Esophagus squamous epithelium (tissue), 5 donors: ENCODE results near the gene FAM120B. TPM values are rescaled to one million over a fixed set of nuclear protein-coding genes. Genes with fewer than 3 reads are reported as not detected.

Experiments
- DNase-seq: peaks from one replicate; lab custom pipeline; 2025; lab: John Stamatoyannopoulos, UW
- H3K27ac ChIP-seq, 4 donors: fragments of 200-600 bp; sonication (generic); one replicate each; pipeline ENCODE4 v1.5.1; 2016 to 2019; ENCODE audit warnings: mild to moderate bottlenecking in 1 of 4
- H3K27me3 ChIP-seq, 4 donors: fragments of 200-600 bp; sonication (generic); 1 replicate in 3 of 4; 2 replicates in 1 of 4; pipeline versions ENCODE4 v1.5.1 to v1.6.0; 2017 to 2021; ENCODE audit warnings: antibody characterized with exemption in 1 of 4
- H3K36me3 ChIP-seq, 3 donors: fragments of 200-600 bp; sonication (generic); one replicate each; pipeline ENCODE4 v1.5.1; 2016 to 2019
- H3K4me1 ChIP-seq, 3 donors: fragments of 200-600 bp; sonication (generic); one replicate each; pipeline ENCODE4 v1.5.1; 2017 to 2019
- H3K4me3 ChIP-seq, 4 donors: fragments of 200-600 bp; sonication (generic); 1 replicate in 3 of 4; 2 replicates in 1 of 4; pipeline ENCODE4 v1.5.1; 2016 to 2019; ENCODE audit warnings: mild to moderate bottlenecking in 2 of 4, moderate library complexity in 1 of 4
- H3K9me3 ChIP-seq, 3 donors: fragments of 200-600 bp; sonication (generic); one replicate each; pipeline ENCODE4 v1.5.1; 2016 to 2019
- POLR2A ChIP-seq, 4 donors: fragments of 450-650 bp; IDR thresholded peaks; one replicate each; pipeline ENCODE4 v1.6.1; 2017; ENCODE audit warnings: antibody characterized with exemption in 4 of 4, mild to moderate bottlenecking in 4 of 4, moderate library complexity in 3 of 4
- WGBS, 2 donors: methylation state at CpG; one replicate each; pipeline ENCODE4 v1.1.5; 2018; 5-methylcytosine and 5-hydroxymethylcytosine counted together
- intact Hi-C: fragments of 100-400 bp; cut with DNase I; formaldehyde crosslinking; loops from one replicate; pipeline ENCODE4 v1.15.0; 2022
- total RNA-seq, 4 donors: library from RNA; depleted of rRNA; stranded (reverse); fragments of >200 nt; gene quantifications; one replicate each; pipeline ENCODE4 v1.1.0, GENCODE V29; 2016
- TF ChIP-seq, protein P1 (sequence below), 6 experiments: fragments of 450-650 bp in 4 of 6; fragments of 200-600 bp in 2 of 6; sonication (generic) in 2 of 6; IDR thresholded peaks; one replicate each; pipeline ENCODE4 v1.5.1; 2016 to 2019; ENCODE audit warnings: antibody characterized with exemption in 6 of 6, mild to moderate bottlenecking in 4 of 6, moderate library complexity in 4 of 6
- donor health status: DM: yes; HTN: yes; CAD: no.

Gene FAM120B
- total RNA-seq, 4 donors from 2014 or later, result 8.4 to 25.6 (median 12.9) TPM

DNA sequence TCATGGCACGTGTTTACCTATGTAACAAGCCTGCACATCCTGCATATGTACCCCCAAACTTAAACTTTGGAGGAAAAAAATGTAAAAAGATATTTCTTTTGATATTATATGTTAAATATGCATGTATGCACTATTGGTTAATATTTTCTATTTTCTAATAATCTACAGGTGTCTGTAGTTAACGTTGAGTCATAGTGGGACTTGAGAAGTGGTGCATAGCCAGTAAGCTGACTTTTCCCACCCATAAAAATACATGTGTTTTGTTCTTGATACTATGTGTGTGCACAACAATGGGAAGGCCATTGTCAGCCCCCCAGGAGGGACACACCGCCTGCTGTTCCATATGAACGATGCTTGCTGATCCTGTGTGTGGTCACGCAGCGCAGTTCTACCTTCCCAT lies 49.1 kb downstream of the FAM120B start:
- no peak for TF ChIP-seq POLR2A (IDR thresholded peaks at IDR 0.05)
- TF ChIP-seq, protein P1, sequence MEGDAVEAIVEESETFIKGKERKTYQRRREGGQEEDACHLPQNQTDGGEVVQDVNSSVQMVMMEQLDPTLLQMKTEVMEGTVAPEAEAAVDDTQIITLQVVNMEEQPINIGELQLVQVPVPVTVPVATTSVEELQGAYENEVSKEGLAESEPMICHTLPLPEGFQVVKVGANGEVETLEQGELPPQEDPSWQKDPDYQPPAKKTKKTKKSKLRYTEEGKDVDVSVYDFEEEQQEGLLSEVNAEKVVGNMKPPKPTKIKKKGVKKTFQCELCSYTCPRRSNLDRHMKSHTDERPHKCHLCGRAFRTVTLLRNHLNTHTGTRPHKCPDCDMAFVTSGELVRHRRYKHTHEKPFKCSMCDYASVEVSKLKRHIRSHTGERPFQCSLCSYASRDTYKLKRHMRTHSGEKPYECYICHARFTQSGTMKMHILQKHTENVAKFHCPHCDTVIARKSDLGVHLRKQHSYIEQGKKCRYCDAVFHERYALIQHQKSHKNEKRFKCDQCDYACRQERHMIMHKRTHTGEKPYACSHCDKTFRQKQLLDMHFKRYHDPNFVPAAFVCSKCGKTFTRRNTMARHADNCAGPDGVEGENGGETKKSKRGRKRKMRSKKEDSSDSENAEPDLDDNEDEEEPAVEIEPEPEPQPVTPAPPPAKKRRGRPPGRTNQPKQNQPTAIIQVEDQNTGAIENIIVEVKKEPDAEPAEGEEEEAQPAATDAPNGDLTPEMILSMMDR (IDR thresholded peaks at IDR 0.05), result no peak
- intact Hi-C loops, result no loop called here
- Histone ChIP-seq H3K4me1 (peaks cover 7 to 18% (median 15%) of the 10 kb centered on the region in 3 donors), H3K27me3 (no peaks in the 10 kb centered on the region), H3K36me3 (peaks cover 7 to 62% (median 9%) of the 10 kb centered on the region in 3 donors), H3K9me3 (peaks cover 0 to 9% (median 0%) of the 10 kb centered on the region in 3 donors), H3K27ac (no peak overlapping the region), H3K4me3 (no peak overlapping the region)
- DNase-seq, result no peak
- 85 to 90% methylated on average over 6 of the region's 6 CpGs for WGBS, 2 donors

DNA sequence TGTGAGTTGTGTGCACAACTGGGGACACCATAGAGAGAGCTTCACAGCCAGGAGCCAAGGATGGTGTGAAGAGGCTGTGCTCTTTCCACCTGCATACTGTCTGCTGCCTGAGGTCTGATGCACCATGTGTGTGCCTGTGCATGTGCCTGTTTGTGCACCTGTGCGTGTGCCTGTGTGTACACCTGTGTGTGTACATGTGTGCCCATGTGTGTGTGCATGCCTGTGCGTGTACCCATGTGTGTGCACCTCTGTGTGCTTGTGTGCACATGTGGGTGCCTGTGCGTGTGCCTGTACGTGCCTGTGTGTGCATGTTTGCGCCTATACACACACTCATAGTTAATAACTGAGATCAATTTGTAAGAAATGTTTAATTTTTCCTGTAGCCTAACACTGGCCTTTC lies 51.3 kb downstream of the FAM120B start:
- Histone ChIP-seq H3K27ac (no peak overlapping the region), H3K4me1 (peaks cover 7 to 18% (median 15%) of the 10 kb centered on the region in 3 donors), H3K36me3 (peaks cover 0 to 70% (median 9%) of the 10 kb centered on the region in 3 donors), H3K4me3 (no peak overlapping the region), H3K9me3 (no peaks in the 10 kb centered on the region), H3K27me3 (no peaks in the 10 kb centered on the region)
- no peak for DNase-seq
- WGBS, 2 donors, result 92 to 94% methylated on average over 2 to 5 of the region's 5 CpGs
- TF ChIP-seq, protein P1 (IDR thresholded peaks at IDR 0.05), result no peak
- TF ChIP-seq POLR2A (IDR thresholded peaks at IDR 0.05), result no peak
- intact Hi-C loops, result no loop called here

DNA sequence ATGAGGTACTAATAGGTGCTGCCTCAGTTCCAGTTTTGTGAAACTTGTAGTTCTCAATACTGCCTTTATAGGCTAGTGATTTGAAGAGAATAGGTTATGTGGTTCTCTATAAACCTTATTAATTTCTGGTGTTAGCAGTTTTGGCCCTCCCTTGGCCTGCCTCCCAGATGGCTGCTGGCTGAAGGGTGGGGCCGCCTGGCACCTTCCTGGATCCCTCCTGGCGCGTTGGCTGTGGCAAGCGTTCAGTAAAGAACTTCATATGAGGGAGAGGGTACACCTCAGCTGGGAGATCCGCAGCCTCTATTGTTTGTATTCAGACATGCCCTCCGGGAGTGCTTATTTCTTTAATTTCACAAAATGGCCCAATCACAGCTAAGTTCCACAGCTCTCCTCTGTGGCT lies 51.9 kb downstream of the FAM120B start:
- DNase-seq, result no peak
- H3K27ac ChIP-seq, result peak overlapping the region in 1 of 4 donors; percentile 9
- 16 to 54% methylated on average over 6 of the region's 6 CpGs for WGBS, 2 donors
- TF ChIP-seq, protein P1 (IDR thresholded peaks at IDR 0.05), result no peak
- no peak for TF ChIP-seq POLR2A (IDR thresholded peaks at IDR 0.05)
- H3K36me3 ChIP-seq, result peaks cover 0 to 77% (median 12%) of the 10 kb centered on the region in 3 donors
- peaks cover 7 to 18% (median 15%) of the 10 kb centered on the region in 3 donors for H3K4me1 ChIP-seq
- no peak overlapping the region for H3K4me3 ChIP-seq
- intact Hi-C loops, result no loop called here
- no peaks in the 10 kb centered on the region for H3K9me3 ChIP-seq
- no peaks in the 10 kb centered on the region for H3K27me3 ChIP-seq

DNA sequence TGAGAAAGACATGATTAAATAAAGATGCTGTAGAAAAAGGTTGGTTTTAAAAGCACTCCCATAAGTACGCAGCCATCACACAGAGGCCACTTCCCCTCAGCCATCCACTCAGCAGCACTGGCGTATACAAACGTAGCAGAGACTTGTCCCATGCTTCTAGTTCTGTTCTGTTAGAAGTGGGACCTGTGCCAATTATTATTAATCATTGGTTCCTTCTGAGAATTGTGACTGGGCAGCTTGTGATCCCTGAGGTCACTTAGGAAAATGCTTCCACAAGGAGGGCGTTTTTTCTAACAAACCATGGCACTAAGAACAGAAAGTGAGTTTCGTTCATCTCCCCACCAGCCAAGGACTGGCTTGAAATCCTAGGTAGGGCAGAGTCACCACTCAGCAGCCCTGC lies 53.9 kb downstream of the FAM120B start:
- intact Hi-C loops, result no loop called here
- DNase-seq, result no peak
- Histone ChIP-seq H3K27ac (peak overlapping the region in 1 of 4 donors; percentile 44), H3K4me1 (peaks cover 7 to 26% (median 15%) of the 10 kb centered on the region in 3 donors), H3K27me3 (no peaks in the 10 kb centered on the region), H3K36me3 (peaks cover 0 to 92% (median 17%) of the 10 kb centered on the region in 3 donors), H3K4me3 (no peak overlapping the region), H3K9me3 (no peaks in the 10 kb centered on the region)
- WGBS, 2 donors, result 52 to 60% methylated on average over 4 to 5 of the region's 5 CpGs
- no peak for TF ChIP-seq POLR2A (IDR thresholded peaks at IDR 0.05)
- TF ChIP-seq, protein P1 (IDR thresholded peaks at IDR 0.05), result no peak

DNA sequence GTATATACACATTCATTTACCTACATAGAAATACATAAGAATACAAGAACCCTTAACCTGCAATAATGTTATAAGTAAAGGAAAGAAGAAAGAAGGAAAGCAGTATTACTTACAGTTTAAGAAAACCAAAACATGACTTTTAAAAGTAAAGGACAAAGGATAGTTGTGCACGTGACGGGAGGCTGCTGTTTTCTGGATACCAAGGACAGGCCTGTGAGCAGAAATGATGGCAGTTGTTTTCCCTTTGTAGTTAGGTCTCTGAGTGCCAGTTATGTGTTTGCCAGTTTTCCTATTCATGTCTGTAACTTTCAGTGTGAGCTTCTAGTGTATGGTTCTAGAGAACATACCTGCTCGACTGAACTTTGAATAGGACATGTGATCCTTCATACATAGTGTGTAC lies 54.8 kb downstream of the FAM120B start:
- no peak for TF ChIP-seq POLR2A (IDR thresholded peaks at IDR 0.05)
- TF ChIP-seq, protein P1 (IDR thresholded peaks at IDR 0.05), result no peak
- Histone ChIP-seq H3K36me3 (peaks cover 0 to 85% (median 11%) of the 10 kb centered on the region in 3 donors), H3K27me3 (no peaks in the 10 kb centered on the region), H3K4me1 (peaks cover 7 to 34% (median 15%) of the 10 kb centered on the region in 3 donors), H3K4me3 (no peak overlapping the region), H3K9me3 (no peaks in the 10 kb centered on the region), H3K27ac (no peak overlapping the region)
- DNase-seq, result no peak
- WGBS, 2 donors, result 96 to 97% methylated on average over 3 of the region's 3 CpGs
- intact Hi-C loops, result no loop called here
